Stimulated activated CD4-positive, alpha-beta T cell treated with anti-CD3 and anti-CD28 coated beads, Interleukin-12 subunit alpha, Interleukin-12 subunit beta, amount 100 ng/mL, for 4 hours (primary cell): ENCODE data around the gene PICALM.

ENCODE experiments used
- DNase-seq: peaks from one replicate; pipeline ENCODE4 v3.0.0-alpha.2; 2020

The PICALM gene

DNA sequence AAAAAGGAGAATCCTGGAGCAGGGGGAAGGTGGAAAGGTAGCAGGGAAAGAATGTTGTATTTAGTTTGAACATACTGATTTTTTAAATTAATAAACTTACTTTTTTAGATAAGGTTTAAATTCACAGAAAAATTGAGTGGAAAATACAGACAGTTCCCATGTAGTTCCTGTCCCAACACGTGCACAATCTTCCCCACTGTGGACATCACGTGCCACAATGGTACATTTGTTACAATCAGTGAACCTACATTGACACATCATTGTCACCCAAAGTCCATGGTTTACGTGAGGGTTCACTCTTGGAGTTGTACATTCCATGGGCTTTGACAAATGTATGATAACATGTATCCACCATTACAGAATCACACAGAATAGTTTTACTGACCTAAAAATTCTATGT lies 10.5 kb upstream of the PICALM start:
- DNase-seq = no peak

DNA sequence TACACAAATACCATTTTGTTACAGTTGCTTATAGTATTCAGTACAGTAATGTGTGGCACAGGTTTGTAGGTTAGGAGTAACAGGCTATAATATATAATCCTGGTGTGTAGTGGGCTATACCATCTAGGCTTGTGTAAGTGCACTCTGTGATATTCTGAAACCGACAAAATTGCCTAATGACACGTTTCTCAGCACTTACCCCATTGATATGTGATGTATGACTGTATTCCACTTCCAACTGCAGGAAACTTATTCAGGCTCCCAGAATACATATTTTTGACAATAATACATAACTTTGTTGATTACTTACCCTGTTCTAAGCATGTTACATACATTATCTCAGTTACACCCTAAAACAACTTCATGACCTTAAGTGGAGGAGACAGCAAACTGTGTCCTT lies 5.1 kb upstream of the PICALM start:
- no peak for DNase-seq

DNA sequence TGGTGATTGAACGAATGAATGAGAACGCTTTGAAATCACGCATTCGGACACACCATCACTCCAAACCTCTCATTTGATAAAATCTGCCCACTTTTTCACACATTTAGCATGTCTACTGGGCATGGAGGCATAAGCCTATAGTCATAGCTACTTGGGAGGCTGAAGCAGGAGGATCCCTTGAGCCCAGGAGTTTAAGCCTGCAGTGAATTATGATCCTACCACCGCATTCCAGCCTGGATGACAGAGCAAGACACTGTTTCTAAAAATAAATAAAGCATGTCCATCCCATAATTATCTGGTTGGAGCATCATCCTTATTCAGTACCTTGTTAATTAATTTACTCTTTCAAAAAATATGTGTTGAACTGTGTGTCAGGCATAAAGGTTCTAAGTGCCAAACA lies 3.3 kb upstream of the PICALM start:
- no peak for DNase-seq

DNA sequence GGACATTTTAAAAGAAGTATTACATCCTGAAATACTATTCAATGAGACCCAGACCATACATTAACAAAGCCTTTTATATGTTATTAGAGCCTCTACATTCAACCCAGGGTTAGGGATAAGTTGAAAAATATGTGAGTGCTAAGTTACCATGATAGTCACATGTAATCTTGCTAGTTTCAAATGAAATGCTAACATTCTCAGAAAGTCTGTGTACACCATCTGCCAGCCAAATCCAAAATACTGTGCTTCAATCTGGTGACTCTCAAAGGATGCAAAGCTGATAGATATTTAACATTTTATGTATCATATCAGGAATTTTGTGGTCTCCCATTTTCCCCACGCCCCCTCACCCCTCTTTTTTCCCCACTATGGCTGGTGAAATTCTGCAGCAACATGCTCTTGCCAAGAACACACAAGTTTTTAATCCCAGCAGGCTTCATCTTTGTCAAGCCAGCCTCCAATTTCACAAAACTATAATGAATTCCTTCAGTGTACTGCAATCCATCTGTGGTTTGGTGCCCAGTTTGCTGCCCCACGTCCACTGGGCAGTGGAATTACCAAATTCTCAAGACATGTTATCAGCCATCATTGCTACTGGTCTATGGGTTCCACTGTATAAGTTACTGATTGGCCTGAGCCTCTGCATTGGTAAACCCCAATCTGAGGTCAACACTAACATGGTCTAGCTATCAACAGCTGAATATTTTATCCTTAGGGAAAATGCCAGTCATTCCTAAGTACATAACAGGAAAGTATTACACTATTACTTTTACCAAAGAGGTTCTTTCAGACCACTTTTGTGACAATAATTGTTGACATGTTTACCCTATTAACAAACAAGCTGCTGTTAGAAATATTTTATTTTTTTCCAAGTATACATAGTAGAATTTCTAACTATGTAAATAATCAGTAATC lies 1.5 kb upstream of the PICALM start:
- DNase-seq = no peak

DNA sequence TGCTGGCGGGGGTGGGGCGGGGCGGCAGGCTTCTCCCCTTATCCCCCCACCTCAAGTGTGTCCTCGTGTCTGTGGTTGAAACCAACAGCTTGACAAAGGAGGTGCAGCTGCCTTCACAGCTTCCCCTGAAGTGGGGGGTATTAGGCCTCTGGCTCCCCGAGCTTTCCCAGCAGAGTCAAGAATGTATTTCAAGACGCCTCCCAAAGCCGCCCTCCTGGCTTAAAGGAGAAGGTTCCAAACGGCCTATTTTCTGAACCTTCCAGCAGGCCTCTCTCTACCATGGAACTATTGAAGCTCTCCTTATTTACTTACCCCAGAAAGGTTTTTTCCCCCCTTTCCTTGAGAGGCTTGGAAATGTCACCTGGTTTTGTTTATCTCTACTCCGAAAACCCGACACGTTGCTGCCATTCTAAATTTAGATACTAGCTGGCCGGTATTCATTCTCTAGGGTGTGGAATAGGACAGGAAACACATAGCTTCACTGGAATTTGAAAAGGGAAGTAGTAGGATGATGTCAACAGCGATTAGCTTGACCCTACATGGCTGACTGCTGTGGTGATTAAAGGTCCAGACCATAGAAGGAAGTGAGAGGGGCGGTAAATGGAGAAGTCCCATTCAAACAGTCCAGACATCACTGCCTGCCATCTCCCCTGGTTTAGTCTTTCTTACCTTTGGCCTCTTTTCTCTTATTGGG lies 671 bp upstream of the PICALM start:
- DNase-seq = no peak

DNA sequence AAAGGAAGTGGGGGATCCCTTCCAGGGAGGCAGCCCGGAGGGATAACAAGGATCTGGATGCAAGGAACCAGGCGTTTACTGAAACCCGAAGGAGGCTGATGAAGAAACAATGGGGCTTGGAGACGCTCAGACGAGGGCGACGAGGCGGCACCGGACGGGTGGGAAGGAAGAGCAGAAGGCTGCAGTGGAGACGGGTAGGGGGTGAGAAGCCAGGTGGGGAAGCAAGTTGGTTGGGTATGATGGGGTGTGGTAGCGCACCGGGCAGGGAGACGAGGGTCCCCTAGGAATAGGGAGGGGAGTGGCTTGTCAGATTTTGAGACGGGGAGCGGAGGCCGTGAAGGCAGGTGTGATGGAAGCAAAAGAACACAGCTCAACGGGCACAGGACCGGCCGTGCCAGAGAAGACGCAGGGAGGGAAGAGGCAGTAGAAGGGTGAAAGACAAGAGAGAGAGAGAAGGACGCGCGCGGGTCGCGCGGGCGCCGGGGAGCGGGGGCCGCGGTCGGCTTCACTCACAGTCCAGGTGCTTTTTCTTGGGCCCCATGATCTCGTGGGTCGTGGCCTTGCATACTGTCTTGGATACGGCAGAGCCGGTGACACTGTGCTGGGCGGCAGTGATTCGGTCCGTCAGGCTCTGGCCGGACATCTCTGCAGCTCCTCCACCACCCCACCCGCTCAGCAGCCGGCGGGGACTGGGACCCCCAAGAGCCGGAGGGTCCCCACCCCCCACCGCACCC lies 579 bp downstream of the PICALM start:
- DNase-seq = peak; percentile 37

DNA sequence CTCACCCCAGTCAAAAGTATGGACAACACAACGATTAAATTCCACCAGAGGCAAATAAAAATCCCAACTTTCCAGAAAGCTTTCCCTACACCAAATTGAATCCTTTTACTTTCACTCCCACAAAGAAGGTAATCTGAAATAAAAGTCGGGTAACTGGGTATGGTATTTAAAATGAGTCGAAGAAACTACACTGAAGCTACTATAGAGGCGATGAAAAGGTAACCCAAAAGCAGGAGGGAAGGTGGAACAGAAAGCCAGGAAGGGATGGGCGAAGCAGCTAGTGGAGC lies 1.1 kb downstream of the PICALM start:
- no peak for DNase-seq

DNA sequence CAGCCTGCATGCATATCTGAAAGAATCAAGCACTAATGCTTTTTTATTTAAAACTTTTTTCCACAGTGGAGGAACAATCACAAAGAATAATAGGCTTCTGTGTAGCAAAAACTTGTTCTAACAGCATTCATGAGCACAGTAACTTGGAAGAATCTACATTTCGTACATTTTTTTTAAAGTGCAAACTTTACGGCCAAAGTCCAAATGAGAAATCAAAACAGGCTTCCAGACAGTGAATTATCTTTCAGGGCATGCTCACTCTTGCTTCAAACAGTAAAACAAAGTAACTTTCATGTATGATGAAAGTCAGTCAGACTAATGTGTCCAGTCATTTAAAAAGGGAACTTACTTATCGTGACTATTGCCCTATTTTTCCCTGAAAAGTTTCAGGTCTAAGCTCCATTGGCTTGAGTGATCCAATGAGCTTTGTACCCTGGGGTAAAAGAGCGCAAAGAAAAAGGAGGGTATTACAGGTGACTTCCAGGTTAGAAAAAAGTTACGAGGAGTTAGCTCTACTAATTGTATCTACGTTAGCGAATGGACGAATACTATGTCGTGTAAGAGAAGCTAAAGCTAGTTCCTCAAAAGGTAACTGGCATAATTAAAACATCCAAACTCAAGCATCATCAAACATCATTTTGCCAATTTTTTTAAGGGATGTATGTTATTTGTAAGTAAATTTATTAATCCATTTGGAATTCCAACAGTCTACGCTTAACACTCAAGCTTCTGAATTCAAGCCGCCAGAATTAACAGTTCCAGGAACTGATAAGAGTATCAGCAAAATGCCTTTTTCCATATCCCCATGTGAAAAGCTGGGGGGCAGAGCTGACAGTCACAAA lies 1.7 kb downstream of the PICALM start:
- no peak for DNase-seq

DNA sequence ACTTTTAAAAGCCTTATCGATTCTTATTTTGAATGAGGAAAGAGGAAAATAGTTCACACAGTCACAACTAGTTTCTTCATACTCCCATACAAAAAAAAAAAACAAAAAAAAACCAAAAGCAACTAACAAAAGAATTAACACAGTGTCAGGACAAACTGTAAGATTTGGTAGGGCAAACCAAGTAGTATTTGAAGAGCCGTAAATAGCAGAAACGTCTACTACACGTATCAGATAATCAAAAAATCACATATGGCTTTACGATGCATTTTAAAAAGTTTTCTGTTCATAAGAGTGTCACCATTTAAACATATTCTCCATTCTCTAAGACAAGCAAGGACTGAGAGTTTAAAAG lies 2.3 kb downstream of the PICALM start:
- DNase-seq = no peak

DNA sequence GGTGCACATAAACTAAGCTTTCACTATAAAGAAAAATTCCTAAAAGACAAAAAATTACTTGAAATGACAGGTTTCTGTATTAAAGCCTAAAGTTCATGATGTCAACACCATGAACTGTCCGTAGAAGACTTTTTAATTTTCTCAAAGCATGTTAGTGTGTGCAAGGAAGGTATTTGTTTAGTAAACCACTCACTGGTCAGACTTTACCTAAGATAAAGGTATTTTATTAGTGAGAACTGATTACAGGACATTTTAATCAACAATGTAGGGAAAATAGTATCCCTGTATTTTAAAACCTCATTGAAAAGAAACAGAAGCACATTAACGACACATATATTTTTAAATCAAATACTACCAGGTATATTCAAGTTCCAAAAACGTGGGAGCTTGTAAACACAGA lies 2.9 kb downstream of the PICALM start:
- no peak for DNase-seq

DNA sequence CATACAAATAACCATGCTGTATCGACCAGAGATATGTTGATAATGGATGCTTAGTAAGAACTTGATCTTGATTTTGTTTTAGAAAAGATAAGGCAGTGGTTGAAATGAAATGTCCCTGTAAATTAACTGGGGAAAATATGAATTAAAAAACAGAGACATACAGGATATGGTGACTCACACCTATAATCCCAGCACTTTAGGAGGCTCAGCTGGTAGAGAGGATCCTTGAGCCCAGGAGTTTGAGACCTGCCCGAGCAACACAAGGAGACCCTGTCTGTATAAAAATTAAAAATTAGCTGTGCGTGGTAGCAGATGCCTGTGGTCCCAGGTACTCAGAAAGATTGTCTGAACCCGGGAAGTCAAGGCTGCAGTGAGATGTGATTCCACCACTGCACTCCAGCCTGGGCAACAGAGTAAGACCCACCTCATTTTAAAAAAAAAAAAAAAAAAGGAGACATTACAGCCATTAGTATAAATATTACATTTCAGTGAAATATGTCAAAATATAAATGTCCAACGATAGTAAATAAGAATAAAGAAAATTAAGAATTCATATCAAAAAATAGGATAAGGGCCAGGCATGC lies 4.6 kb downstream of the PICALM start:
- no peak for DNase-seq

DNA sequence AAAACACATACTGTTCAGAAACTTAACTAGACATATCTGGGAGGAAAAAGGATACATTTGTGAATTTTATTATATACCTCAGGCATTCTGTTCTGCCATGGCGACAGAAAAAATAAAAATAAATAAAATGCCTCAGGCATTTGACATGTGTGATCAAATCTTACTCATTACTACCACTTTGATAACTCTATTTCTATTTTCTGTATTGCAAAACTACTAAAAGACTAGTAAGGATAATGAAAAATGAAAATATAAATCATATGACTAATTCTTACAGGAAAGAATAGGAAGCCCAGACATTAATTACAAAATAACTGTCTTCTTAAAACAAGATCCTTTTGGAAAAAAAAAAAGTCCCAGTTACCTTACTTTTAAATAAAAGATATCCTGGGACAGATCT lies 5.3 kb downstream of the PICALM start:
- no peak for DNase-seq

DNA sequence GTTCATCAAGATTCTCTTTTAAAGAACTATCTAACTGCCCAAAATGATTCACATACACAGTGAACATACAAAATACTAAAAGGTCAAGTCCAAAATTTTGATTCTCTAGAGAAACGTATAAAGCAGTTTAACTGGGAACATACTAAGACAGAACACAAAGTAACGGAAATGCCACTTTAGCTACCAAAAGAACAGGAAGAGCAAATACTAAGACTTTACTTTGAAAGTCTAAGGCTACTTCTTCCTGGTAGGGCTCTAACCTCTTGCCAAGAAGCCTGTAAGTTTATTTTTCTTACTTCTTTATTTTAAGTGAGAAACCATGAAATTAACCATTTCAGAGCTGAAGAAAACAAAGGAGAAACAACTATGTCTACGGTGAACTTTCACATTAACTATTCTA lies 6.2 kb downstream of the PICALM start:
- DNase-seq = no peak

DNA sequence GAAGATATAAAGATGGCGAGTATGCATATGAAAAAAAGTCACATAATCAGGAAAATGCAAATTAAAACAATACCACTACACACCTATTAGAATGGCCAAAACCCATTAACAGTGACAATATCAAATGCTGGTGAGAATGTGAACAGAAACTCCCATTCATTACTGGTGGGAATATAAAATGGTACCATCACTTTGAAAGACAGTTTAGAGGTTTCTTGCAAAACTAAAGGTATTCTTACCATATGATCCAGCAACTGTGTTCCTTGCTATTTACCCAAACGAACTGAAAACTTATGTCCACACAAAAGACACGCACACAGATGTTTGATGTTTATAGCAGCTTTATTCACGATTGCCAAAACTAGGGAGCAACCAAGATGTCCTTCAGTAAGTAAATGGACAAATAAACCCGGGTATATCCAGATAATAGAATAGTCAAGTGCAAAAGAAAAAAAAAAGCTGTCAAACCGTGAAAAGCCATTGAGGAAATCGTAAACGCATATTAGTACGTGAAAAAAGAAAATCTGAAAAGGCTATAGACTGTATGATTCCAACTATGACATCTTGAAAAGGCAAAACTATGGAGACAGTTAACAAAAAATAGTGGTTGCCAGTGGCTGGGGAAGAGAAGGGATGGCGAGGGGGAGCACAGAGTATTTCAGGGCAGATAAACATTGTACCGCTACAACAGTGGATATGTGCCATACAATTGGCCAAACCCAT lies 7.2 kb downstream of the PICALM start:
- DNase-seq = no peak

DNA sequence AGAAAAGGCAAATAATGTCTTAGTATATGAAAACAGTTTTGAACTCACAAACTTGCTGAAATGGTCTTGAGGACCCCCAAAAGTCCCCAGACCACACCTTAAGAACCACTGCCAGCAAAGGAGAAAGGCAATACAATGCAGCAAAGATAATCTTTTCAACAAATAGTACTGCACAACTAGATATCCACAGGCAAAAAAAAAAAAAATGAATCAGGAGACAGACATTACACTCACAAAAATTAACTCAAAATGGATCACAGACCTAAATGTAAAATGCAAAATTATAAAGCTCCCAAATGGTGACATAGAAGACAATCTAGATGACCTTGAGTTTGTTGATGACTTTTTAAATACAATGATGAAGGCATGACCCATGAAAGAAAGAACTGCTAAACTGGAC lies 8.3 kb downstream of the PICALM start:
- DNase-seq = no peak

DNA sequence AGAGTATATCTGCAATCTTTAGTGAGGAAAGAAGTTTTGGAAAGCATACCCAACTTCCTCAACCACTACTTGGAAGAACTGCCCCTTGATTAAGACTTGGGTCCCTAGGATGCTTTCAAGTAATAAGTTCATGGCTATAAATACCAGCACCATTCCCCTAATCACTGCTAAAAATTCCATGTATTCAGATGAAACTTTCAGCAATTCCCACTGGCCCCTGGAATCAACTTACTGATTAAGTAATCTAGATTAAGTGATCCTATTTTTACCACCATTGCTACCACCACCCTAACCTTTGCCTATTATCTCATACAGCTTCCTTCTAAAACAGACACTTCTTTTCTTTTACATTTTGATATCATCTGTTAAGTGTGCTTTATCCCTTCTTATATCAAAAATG lies 10.5 kb downstream of the PICALM start:
- DNase-seq = no peak

DNA sequence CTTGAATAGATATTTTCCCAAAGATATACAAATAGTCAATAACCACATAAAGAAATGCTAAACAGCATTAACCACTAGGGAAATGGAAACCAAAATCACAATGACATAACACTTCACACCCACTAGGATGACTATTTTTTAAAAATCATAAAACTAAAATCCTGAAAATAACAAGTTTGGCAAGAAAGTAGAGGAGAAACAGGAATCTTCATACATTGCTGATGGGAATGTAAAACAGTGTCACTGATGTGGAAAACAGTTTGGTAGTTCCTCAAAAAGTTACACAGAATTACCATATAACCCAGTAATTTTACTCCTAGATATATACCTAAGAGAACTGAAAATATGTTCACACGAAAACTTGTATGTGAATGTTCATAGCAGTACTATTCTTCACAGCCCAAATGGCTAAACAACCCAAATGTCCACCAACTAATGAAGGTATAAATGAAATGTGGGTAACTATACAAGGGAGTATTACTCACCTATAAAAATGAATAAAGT lies 12.5 kb downstream of the PICALM start:
- DNase-seq = no peak

DNA sequence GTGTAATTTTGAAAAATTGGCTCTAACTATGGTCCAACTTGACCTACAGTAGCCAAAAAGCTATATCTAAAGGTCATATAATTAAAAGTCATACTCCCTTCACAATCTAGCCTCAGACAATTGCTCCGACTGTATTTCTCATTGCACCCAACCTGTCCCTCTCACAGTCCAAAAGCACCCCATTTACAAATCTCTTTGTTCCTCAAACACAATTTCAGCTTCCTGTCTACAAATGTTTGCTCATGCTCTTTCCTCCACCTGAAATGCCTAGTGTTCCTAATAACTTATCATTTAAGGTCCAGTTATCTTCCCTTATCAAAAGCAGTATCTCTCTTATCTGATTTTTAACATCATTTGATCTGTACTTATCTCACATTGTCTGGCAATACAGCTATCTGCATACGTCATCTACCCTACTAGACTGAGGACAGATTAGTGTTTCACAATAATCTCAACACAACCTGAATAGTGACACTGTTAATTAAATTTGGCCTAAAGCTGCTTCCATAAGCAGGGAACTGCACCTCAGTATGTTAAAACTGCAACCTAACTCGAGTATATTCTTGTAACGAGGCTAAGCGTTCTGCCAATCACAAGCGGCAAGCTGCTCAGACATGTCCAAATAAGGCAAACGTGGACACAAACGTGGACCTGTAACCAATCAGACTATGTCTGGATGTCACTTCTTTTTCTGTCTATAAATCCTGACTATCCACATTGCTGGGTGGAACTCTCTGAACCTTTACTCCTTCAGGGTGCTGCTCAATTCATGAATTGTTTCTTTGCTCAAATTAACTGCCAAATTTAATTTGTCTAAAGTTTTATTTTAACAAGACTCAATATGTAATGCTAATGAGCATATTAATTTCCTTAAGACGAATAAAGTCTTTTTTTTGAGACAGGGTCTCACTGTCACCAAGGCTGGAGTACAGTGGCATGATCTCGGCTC lies 15.9 kb downstream of the PICALM start:
- DNase-seq = no peak

DNA sequence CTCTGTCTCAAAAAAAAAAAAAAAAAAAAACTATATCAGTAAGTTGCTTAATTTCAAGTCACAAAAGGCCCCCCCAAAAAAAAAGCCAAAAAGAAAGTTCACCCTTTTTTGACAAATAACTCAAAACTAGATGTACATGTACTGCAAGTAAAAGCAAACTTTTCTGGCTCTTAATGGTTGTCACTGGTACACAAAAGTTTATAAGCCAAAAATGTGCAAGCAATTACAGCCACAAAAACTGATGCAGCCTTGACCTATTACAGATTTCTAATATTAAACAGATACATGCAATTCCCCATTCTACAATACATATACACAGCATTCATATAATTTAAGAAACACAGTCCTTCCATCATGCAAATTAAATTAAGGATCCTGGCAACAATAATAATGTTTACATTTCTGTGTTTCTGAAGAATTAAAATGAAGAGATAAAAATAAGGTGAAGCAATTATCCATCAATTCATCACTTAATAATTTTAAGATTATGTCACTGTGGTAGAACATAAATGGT lies 18.6 kb downstream of the PICALM start:
- DNase-seq = no peak

DNA sequence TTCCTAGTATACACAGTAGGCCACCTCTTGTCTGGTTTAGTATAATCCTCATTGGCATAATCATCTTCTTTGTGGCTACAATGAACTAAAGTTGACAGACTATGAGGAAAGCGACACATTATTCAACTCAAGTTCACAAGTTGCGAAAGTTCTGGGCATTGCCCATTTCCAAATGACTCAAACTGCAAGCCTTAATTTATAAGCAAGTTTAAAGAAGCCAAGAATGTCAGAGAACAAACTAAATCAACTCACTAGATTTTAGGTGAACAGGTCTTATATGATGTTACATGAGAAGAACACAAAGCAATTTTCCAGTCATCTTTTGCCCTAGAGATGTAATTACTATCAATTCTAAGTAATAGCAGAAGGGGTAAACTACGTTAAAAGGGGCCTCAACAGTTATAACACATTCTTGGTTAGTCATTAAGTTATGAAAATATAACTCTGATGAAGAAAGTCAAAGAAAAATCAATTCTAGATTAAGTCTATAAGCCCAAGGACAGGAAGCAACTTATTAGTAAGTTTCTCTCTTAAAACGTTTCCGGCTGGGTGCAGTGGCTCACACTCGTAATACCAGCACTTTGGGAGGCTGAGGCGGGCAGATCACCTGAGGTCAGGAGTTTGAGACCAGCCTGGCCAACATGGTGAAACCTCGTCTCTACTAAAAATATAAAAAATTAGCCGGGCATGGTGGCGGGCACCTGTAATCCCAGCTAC lies 21.5 kb downstream of the PICALM start:
- DNase-seq = peak; percentile 30
